Measurements from ENCODE around the gene PCLO. TPM values are rescaled to one million over a fixed set of nuclear protein-coding genes. Genes with fewer than 3 reads are reported as not detected.

Gene PCLO
- total RNA-seq: not detected

- Mint-ChIP-seq H3K9me3 (no peaks in the 10 kb centered on the region), H3K27ac (no peak within 1 kb of the TSS), H3K27me3 (ENCODE audit: low read depth) (peaks cover 12% of the 10 kb centered on the region), H3K36me3 (ENCODE audit: low read depth) (no peaks in the 10 kb centered on the region), H3K4me3 (peak within 1 kb of the TSS; percentile 50), H3K4me1 (ENCODE audit: low read depth) (peaks cover 8% of the 10 kb centered on the region)
- peak; percentile 60 for DNase-seq
- CTCF ChIA-PET: interaction anchor here (0.9 kb wide), 1 partner anchor 352 kb away, joined by 3 read pairs; no protein-coding TSS in a partner anchor
- intact Hi-C loops (cut with micrococcal nuclease): no loop called here
Observed at GRCh38 chr7:83162402-83163256, at the start of gene PCLO. TSS of gene PCLO (minus strand) at chr7:83162884. CDS start at chr7:83162592, 292 bp downstream.

- intact Hi-C loops (cut with micrococcal nuclease): no loop called here
- no peaks in the 10 kb centered on the region for H3K4me1 Mint-ChIP-seq (ENCODE audit: low read depth)
- CTCF ChIA-PET: no interaction called here
- H3K9me3 Mint-ChIP-seq: no peaks in the 10 kb centered on the region
- H3K36me3 Mint-ChIP-seq (ENCODE audit: low read depth): no peaks in the 10 kb centered on the region
- no peak overlapping the region for H3K27ac Mint-ChIP-seq
- H3K4me3 Mint-ChIP-seq: no peak overlapping the region
- H3K27me3 Mint-ChIP-seq (ENCODE audit: low read depth): no peaks in the 10 kb centered on the region
- no peak for DNase-seq
Observed at GRCh38 chr7:83211685-83212084, 49.0 kb upstream of the PCLO start.

- intact Hi-C loops (cut with micrococcal nuclease): no loop called here
- no peaks in the 10 kb centered on the region for H3K27me3 Mint-ChIP-seq (ENCODE audit: low read depth)
- no peak overlapping the region for H3K27ac Mint-ChIP-seq
- no peaks in the 10 kb centered on the region for H3K4me1 Mint-ChIP-seq (ENCODE audit: low read depth)
- no peak overlapping the region for H3K4me3 Mint-ChIP-seq
- no peaks in the 10 kb centered on the region for H3K9me3 Mint-ChIP-seq
- DNase-seq: no peak
- CTCF ChIA-PET: interaction anchor here (0.5 kb wide), 1 partner anchor 61 kb away, joined by 3 read pairs; no protein-coding TSS in a partner anchor
- H3K36me3 Mint-ChIP-seq (ENCODE audit: low read depth): no peaks in the 10 kb centered on the region
Observed at GRCh38 chr7:83210479-83210878, 47.8 kb upstream of the PCLO start.

- Mint-ChIP-seq H3K4me3 (no peak overlapping the region), H3K4me1 (ENCODE audit: low read depth) (no peaks in the 10 kb centered on the region), H3K27ac (no peak overlapping the region), H3K27me3 (ENCODE audit: low read depth) (no peaks in the 10 kb centered on the region), H3K9me3 (no peaks in the 10 kb centered on the region), H3K36me3 (ENCODE audit: low read depth) (no peaks in the 10 kb centered on the region)
- CTCF ChIA-PET: no interaction called here
- intact Hi-C loops (cut with micrococcal nuclease): no loop called here
- DNase-seq: no peak
Observed at GRCh38 chr7:83204715-83205114, 42.0 kb upstream of the PCLO start.

DNA sequence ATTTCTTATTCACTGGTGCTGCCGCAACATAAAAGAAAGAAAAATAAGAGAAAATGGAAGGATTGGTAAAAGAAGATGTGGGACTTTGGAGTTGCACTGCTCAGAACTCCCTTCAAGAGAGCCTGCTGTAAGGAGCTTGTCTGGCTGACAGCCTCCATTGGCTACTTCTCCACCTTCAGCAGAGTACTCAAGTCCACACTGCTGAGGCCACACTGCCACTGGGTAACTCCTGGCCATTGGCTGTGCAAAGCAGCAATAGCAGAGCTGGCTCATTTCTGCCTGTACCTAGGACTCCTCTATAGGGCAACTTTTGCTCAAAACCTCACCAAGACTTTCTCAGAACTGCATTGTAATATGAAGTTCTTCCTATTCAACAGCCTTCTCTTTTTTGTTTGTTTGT is 38.7 kb upstream of the PCLO start:
- H3K27me3 Mint-ChIP-seq (ENCODE audit: low read depth): no peaks in the 10 kb centered on the region
- no peak overlapping the region for H3K4me3 Mint-ChIP-seq
- H3K9me3 Mint-ChIP-seq: no peaks in the 10 kb centered on the region
- intact Hi-C loops (cut with micrococcal nuclease): no loop called here
- DNase-seq: no peak
- no peaks in the 10 kb centered on the region for H3K4me1 Mint-ChIP-seq (ENCODE audit: low read depth)
- H3K36me3 Mint-ChIP-seq (ENCODE audit: low read depth): no peaks in the 10 kb centered on the region
- H3K27ac Mint-ChIP-seq: no peak overlapping the region
- CTCF ChIA-PET: no interaction called here

DNA sequence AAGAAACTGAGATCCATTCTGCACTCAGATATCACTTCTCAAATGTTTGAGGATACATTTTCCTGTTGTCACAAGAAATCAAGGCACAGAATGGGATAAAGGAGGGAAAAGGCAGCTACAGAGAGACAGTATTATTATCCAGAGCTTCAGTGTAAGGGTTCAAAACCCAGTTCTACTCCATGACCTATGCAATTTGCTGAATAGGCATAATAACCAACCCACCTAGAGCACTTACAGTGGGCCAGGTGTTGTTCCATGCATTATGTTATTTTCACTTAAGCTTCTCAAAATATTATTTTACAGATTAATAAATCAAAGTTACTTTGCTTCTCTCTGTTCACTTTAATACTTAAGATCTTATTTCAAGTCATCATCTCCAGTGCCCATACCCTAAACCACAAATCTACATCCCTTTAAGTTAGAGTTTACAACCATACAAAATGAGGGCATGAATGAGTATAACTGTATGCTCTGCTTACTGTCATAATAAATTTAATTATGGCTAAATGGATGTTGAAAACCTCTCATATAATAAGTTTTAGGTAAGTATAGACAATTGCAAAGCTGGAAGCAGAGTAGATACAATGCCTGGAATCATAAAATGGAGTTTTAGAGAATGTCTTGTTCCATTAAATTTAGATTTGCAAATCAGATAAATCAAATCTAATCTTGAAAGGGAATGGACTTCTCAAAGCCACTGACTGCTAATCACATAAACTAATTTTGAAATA is 28.1 kb upstream of the PCLO start:
- Mint-ChIP-seq H3K4me3 (no peak overlapping the region), H3K27me3 (ENCODE audit: low read depth) (no peaks in the 10 kb centered on the region), H3K4me1 (ENCODE audit: low read depth) (no peaks in the 10 kb centered on the region), H3K9me3 (no peaks in the 10 kb centered on the region), H3K27ac (no peak overlapping the region), H3K36me3 (ENCODE audit: low read depth) (no peaks in the 10 kb centered on the region)
- intact Hi-C loops (cut with micrococcal nuclease): no loop called here
- DNase-seq: no peak
- CTCF ChIA-PET: no interaction called here

GRCh38 chr7:83178796-83179195 is 16.1 kb upstream of the PCLO start:
- Mint-ChIP-seq H3K4me3 (no peak overlapping the region), H3K27me3 (ENCODE audit: low read depth) (no peaks in the 10 kb centered on the region), H3K36me3 (ENCODE audit: low read depth) (no peaks in the 10 kb centered on the region), H3K9me3 (peaks cover 11% of the 10 kb centered on the region), H3K27ac (no peak overlapping the region), H3K4me1 (ENCODE audit: low read depth) (no peaks in the 10 kb centered on the region)
- CTCF ChIA-PET: no interaction called here
- intact Hi-C loops (cut with micrococcal nuclease): no loop called here
- no peak for DNase-seq

- CTCF ChIA-PET: no interaction called here
- intact Hi-C loops (cut with micrococcal nuclease): no loop called here
- H3K27ac Mint-ChIP-seq: no peak overlapping the region
Observed at GRCh38 chr7:83178066-83178465, 15.4 kb upstream of the PCLO start.

GRCh38 chr7:83173664-83174063 is 11.0 kb upstream of the PCLO start:
- Mint-ChIP-seq H3K9me3 (peaks cover 2% of the 10 kb centered on the region), H3K36me3 (ENCODE audit: low read depth) (no peaks in the 10 kb centered on the region), H3K4me1 (ENCODE audit: low read depth) (no peaks in the 10 kb centered on the region), H3K27ac (no peak overlapping the region), H3K4me3 (no peak overlapping the region), H3K27me3 (ENCODE audit: low read depth) (no peaks in the 10 kb centered on the region)
- CTCF ChIA-PET: no interaction called here
- intact Hi-C loops (cut with micrococcal nuclease): no loop called here
- DNase-seq: no peak

More at GRCh38 chr7:83178066-83178465, 15.4 kb upstream of the PCLO start:
- Mint-ChIP-seq H3K4me3 (no peak overlapping the region), H3K36me3 (ENCODE audit: low read depth) (no peaks in the 10 kb centered on the region), H3K4me1 (ENCODE audit: low read depth) (no peaks in the 10 kb centered on the region), H3K27me3 (ENCODE audit: low read depth) (no peaks in the 10 kb centered on the region), H3K9me3 (peaks cover 7% of the 10 kb centered on the region)
- DNase-seq: no peak

GRCh38 chr7:83166781-83167180 is 4.1 kb upstream of the PCLO start:
- Mint-ChIP-seq H3K27me3 (ENCODE audit: low read depth) (peaks cover 6% of the 10 kb centered on the region), H3K9me3 (no peaks in the 10 kb centered on the region), H3K27ac (no peak overlapping the region), H3K4me1 (ENCODE audit: low read depth) (peaks cover 6% of the 10 kb centered on the region), H3K36me3 (ENCODE audit: low read depth) (no peaks in the 10 kb centered on the region), H3K4me3 (no peak overlapping the region)
- CTCF ChIA-PET: no interaction called here
- intact Hi-C loops (cut with micrococcal nuclease): no loop called here
- DNase-seq: no peak

DNA sequence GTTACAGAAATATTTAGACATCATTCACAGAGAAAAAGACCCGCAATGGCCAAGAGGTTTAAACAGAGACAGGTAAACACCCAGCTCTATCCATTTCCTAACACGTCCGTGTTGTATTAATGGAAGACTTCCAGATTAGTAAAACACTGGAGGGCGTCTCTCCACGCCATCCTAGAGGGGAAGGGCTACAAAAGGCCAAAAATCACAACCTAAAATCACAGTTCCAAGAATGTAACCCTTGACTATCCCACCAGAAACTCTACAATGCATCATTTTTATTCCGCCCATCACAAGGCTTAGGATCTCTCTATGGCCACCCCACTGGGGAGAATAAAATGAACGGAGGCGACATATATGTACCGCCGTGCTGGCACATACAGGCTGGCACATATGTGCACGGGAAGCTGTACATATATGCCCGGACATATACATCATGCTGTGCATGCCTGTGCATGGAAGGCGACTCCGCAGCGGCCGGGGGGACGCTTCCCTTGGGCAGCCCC is 734 bp downstream of the PCLO start:
- CTCF ChIA-PET: no interaction called here
- Mint-ChIP-seq H3K27me3 (ENCODE audit: low read depth) (peaks cover 12% of the 10 kb centered on the region), H3K27ac (no peak overlapping the region), H3K9me3 (no peaks in the 10 kb centered on the region), H3K36me3 (ENCODE audit: low read depth) (no peaks in the 10 kb centered on the region), H3K4me1 (ENCODE audit: low read depth) (peaks cover 8% of the 10 kb centered on the region), H3K4me3 (peak overlapping the region; percentile 48)
- intact Hi-C loops (cut with micrococcal nuclease): no loop called here
- no peak for DNase-seq

DNA sequence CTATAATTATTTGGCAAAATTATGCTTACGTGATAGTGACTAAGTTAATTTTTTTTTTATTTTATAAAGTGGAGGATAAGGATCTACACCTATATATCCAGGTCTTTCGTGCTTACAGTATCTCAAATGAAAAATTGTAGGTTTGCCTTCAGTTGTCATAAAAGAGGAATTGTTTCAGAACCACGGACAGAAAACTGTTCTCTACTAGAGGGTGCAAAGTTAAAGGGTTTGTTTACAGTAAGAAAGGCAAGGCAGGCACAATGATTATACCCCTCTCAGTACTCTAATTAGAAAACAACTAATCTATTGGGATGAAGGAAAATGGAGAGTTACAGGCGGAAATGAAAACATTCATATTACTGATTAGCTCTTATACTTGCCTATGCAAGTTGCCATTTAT is 1.5 kb downstream of the PCLO start:
- no peaks in the 10 kb centered on the region for H3K36me3 Mint-ChIP-seq (ENCODE audit: low read depth)
- H3K9me3 Mint-ChIP-seq: no peaks in the 10 kb centered on the region
- H3K27me3 Mint-ChIP-seq (ENCODE audit: low read depth): peaks cover 12% of the 10 kb centered on the region
- intact Hi-C loops (cut with micrococcal nuclease): no loop called here
- CTCF ChIA-PET: no interaction called here
- no peak overlapping the region for H3K4me3 Mint-ChIP-seq
- H3K4me1 Mint-ChIP-seq (ENCODE audit: low read depth): peaks cover 8% of the 10 kb centered on the region
- no peak for DNase-seq
- H3K27ac Mint-ChIP-seq: no peak overlapping the region

DNA sequence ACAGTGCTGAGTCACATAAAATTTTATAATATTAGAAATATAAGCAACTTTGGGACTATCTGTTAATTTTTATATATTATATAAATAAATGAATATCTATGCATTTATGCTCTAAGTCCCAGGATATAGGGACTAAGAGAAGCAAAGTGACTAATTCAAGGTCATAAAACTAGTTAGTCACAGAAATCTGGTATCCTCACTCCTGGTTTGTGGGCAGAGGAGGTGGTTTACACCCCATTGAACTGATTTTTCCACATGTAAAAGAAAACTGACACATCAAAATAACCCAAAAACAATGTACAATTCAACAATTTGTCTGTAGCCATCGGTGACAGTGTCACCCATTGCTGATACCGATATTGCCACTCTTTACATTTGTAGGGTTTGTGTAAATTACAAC is 3.0 kb downstream of the PCLO start:
- intact Hi-C loops (cut with micrococcal nuclease): no loop called here
- Mint-ChIP-seq H3K9me3 (no peaks in the 10 kb centered on the region), H3K4me1 (ENCODE audit: low read depth) (peaks cover 8% of the 10 kb centered on the region), H3K36me3 (ENCODE audit: low read depth) (no peaks in the 10 kb centered on the region), H3K27me3 (ENCODE audit: low read depth) (peaks cover 12% of the 10 kb centered on the region), H3K4me3 (no peak overlapping the region), H3K27ac (no peak overlapping the region)
- DNase-seq: no peak
- CTCF ChIA-PET: no interaction called here

All from activated naive CD4-positive, alpha-beta T cell treated with anti-CD3 and anti-CD28 coated beads for 36 hours (primary cell).